Measurements from ENCODE around the gene PRRT4. TPM values are rescaled to one million over a fixed set of nuclear protein-coding genes. Genes with fewer than 3 reads are reported as not detected.

The PRRT4 gene
- total RNA-seq, 6 experiments from 2014 or later = 0.11 to 0.32 (median 0.18) TPM; not detected in 2

GRCh38 chr7:128335730-128336129 is 25.8 kb downstream of the PRRT4 start:
- Histone ChIP-seq H3K4me1 (no peaks in the 10 kb centered on the region), H3K27ac (no peak overlapping the region), H3K4me3 (no peak overlapping the region), H3K9me3 (no peaks in the 10 kb centered on the region), H3K36me3 (peaks cover 11 to 74% (median 28%) of the 10 kb centered on the region in 4 donors), H3K27me3 (no peaks in the 10 kb centered on the region)
- WGBS (ENCODE audit: insufficient coverage, low coverage, low lambda C conversion rate, missing lambda C conversion rate) = 91% methylated on average over 2 of the region's 3 CpGs
- DNase-seq (no peak), ATAC-seq (no peak)
- no peak for TF ChIP-seq POLR2A (IDR thresholded peaks at IDR 0.05)
- TF ChIP-seq, protein P1, sequence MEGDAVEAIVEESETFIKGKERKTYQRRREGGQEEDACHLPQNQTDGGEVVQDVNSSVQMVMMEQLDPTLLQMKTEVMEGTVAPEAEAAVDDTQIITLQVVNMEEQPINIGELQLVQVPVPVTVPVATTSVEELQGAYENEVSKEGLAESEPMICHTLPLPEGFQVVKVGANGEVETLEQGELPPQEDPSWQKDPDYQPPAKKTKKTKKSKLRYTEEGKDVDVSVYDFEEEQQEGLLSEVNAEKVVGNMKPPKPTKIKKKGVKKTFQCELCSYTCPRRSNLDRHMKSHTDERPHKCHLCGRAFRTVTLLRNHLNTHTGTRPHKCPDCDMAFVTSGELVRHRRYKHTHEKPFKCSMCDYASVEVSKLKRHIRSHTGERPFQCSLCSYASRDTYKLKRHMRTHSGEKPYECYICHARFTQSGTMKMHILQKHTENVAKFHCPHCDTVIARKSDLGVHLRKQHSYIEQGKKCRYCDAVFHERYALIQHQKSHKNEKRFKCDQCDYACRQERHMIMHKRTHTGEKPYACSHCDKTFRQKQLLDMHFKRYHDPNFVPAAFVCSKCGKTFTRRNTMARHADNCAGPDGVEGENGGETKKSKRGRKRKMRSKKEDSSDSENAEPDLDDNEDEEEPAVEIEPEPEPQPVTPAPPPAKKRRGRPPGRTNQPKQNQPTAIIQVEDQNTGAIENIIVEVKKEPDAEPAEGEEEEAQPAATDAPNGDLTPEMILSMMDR (IDR thresholded peaks at IDR 0.05) = no peak
- intact Hi-C loops (cut with DNase I) = no loop called here

DNA sequence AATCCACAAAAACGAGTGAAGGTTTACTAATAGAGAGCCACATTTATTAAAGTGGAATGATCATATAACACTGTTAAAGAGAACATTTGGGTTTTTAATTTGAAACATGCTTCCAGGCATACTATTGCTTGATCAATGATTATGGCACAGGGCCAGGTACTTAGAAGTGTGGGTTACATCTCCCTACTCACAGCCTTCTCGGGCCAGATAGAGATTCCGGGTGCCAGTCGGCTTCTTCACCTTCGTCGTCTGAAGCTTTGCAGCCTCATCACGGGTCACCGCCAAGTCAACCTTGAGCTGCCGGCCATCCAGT is 37.2 kb downstream of the PRRT4 start:
- WGBS (ENCODE audit: insufficient coverage, low coverage, low lambda C conversion rate, missing lambda C conversion rate) = 84% methylated on average over 3 of the region's 9 CpGs
- Histone ChIP-seq H3K4me3 (no peak overlapping the region), H3K9me3 (no peaks in the 10 kb centered on the region), H3K4me1 (no peaks in the 10 kb centered on the region), H3K27me3 (no peaks in the 10 kb centered on the region), H3K36me3 (peaks cover 0 to 62% (median 13%) of the 10 kb centered on the region in 4 donors), H3K27ac (no peak overlapping the region)
- intact Hi-C loops (cut with DNase I) = no loop called here
- ATAC-seq (no peak), DNase-seq (no peak)
- TF ChIP-seq POLR2A (IDR thresholded peaks at IDR 0.05) = no peak
- TF ChIP-seq, protein P1 (IDR thresholded peaks at IDR 0.05) = no peak

DNA sequence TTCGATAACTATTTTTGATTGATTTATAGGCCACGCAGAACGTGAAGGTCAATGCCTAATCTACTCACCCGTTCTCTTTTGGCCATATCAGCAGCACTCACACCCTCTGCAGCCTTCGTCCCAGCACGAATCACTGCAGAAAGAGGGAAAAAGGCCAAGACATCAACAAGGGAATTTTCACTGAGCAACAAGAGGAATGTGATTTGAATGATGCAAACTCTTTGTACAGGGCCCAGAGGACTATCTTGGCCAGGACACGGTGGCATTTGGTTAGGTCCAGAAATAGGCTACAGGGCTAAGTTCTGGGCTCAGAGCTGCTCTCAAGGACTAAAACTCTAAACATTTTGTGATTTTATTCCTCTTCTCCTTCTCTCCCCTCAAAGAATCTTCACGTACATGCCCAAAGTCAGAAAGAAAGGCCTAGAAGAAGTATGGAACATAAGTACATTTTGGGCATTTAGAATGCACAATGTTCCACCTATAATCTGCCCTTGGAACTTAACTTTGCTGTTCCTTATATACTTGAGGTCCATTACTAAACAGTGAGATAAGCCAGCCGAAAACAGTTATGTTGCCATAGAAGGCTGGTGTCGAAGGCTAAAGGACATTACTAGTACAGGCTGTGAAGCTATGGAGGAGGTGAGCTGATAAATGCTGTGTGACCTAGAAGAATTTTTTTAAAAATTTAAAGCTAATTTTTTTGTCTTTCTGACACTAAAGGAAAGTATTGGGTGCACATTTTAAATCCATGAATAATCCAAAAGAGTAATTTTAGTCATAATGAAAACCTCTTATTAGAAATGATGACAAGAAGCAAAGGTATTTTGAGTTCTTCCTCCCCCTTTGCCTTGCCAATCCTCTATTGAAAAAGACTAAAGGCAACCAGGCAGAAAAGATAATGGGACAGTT is 37.8 kb downstream of the PRRT4 start:
- 87% methylated on average over 10 of the region's 10 CpGs for WGBS (ENCODE audit: insufficient coverage, low coverage, low lambda C conversion rate, missing lambda C conversion rate)
- DNase-seq (no peak), ATAC-seq (no peak)
- Histone ChIP-seq H3K27me3 (no peaks in the 10 kb centered on the region), H3K36me3 (peaks cover 0 to 64% (median 16%) of the 10 kb centered on the region in 4 donors), H3K27ac (no peak overlapping the region), H3K4me3 (no peak overlapping the region), H3K4me1 (no peaks in the 10 kb centered on the region), H3K9me3 (no peaks in the 10 kb centered on the region)
- intact Hi-C loops (cut with DNase I) = no loop called here
- TF ChIP-seq, protein P1 (IDR thresholded peaks at IDR 0.05) = no peak
- TF ChIP-seq POLR2A (IDR thresholded peaks at IDR 0.05) = no peak

GRCh38 chr7:128323040-128323439 is 38.5 kb downstream of the PRRT4 start:
- H3K36me3 ChIP-seq = peaks cover 0 to 60% (median 14%) of the 10 kb centered on the region in 4 donors
- TF ChIP-seq, protein P1 (IDR thresholded peaks at IDR 0.05) = no peak
- TF ChIP-seq POLR2A (IDR thresholded peaks at IDR 0.05) = no peak
- no peak overlapping the region for H3K4me3 ChIP-seq
- no peak for ATAC-seq
- no peak for DNase-seq
- no peaks in the 10 kb centered on the region for H3K27me3 ChIP-seq
- H3K9me3 ChIP-seq = no peaks in the 10 kb centered on the region
- H3K27ac ChIP-seq = no peak overlapping the region
- no peaks in the 10 kb centered on the region for H3K4me1 ChIP-seq
- intact Hi-C loops (cut with DNase I) = no loop called here

All from right lobe of liver (tissue), 6 donors.